Ishikawa (cell line): ENCODE measurements around the gene CDC45.

Experiments
- NFIC ChIP-seq: IDR thresholded peaks from 2 replicates; pipeline ENCODE4 v1.6.1; 2012
- TEAD4 ChIP-seq: IDR thresholded peaks from 2 replicates; pipeline ENCODE4 v1.6.1; 2012
- YY1 ChIP-seq: IDR thresholded peaks from 2 replicates; pipeline ENCODE4 v1.6.1; 2012; ENCODE audit warnings: low read depth

- TF ChIP-seq YY1 (no peak), TEAD4 (no peak), NFIC (no peak)
These were observed 26.0 kb downstream of the CDC45 start for GRCh38 chr22:19505735-19506126.
